ENCODE results near the gene RASL12.
A peak's percentile ranks its signal among the peaks of the same experiment; 100 is the strongest.
"Not testable (repeated sequence)": the region's sequence is repeated elsewhere in the genome, so short reads cannot be mapped to it uniquely, and the experiment has no call there.

The RASL12 gene

GRCh38 chr15:65067645-65068402 lies at the start of gene RASL12:
Gene RASL12, minus strand, starts transcription at chr15:65067991. Its CDS starts 156 bp downstream, at chr15:65067835.
- peak; percentile 89 for DNase-seq (ENCODE audit: low spot score)

- no peak for DNase-seq (ENCODE audit: low spot score)
Measured at GRCh38 chr15:65115542-65115941, 47.8 kb upstream of the RASL12 start.

GRCh38 chr15:65115086-65115485 lies 47.3 kb upstream of the RASL12 start, which contains the start of gene UBAP1L:
Gene UBAP1L, minus strand, starts transcription at chr15:65115200. Its CDS starts 8,985 bp downstream, at chr15:65106215.
- no peak for DNase-seq (ENCODE audit: low spot score)

- no peak for DNase-seq (ENCODE audit: low spot score)
Measured at GRCh38 chr15:65110676-65111292, 43.0 kb upstream of the RASL12 start.

- DNase-seq (ENCODE audit: low spot score) = no peak
Measured at GRCh38 chr15:65106011-65106590, 38.3 kb upstream of the RASL12 start.

GRCh38 chr15:65105038-65105437 lies 37.2 kb upstream of the RASL12 start:
- no peak for DNase-seq (ENCODE audit: low spot score)

- DNase-seq (ENCODE audit: low spot score) = no peak
Measured at GRCh38 chr15:65102912-65103311, 35.1 kb upstream of the RASL12 start.

- peak; percentile 75 for DNase-seq (ENCODE audit: low spot score)
Measured at GRCh38 chr15:65101891-65102708, 34.3 kb upstream of the RASL12 start.

GRCh38 chr15:65101411-65101890 lies 33.7 kb upstream of the RASL12 start:
- peak; percentile 82 for DNase-seq (ENCODE audit: low spot score)

- DNase-seq (ENCODE audit: low spot score) = no peak
Measured at GRCh38 chr15:65100442-65100841, 32.7 kb upstream of the RASL12 start.

GRCh38 chr15:65099801-65100200 lies 32.0 kb upstream of the RASL12 start:
- DNase-seq (ENCODE audit: low spot score) = not testable (repeated sequence)

GRCh38 chr15:65099336-65099735 lies 31.5 kb upstream of the RASL12 start:
- no peak for DNase-seq (ENCODE audit: low spot score)

- no peak for DNase-seq (ENCODE audit: low spot score)
Measured at GRCh38 chr15:65097651-65098263, 30.0 kb upstream of the RASL12 start.

- no peak for DNase-seq (ENCODE audit: low spot score)
Measured at GRCh38 chr15:65096481-65097385, 28.9 kb upstream of the RASL12 start.

- no peak for DNase-seq (ENCODE audit: low spot score)
Measured at GRCh38 chr15:65095747-65096104, 27.9 kb upstream of the RASL12 start.

GRCh38 chr15:65095011-65095746 lies 27.4 kb upstream of the RASL12 start:
- no peak for DNase-seq (ENCODE audit: low spot score)

GRCh38 chr15:65094294-65094995 lies 26.7 kb upstream of the RASL12 start:
- DNase-seq (ENCODE audit: low spot score) = no peak

- not testable (repeated sequence) for DNase-seq (ENCODE audit: low spot score)
Measured at GRCh38 chr15:65093793-65094170, 26.0 kb upstream of the RASL12 start.

Data from iPS-NIHi11 (cell line).